ENCODE data around the gene FCHO2. TPM values are rescaled to one million over a fixed set of nuclear protein-coding genes. Genes with fewer than 3 reads are reported as not detected.

FCHO2 gene
- total RNA-seq, 1 experiment from 2014 or later = 14.9 TPM

- no peak overlapping the region for H3K27ac Mint-ChIP-seq
- H3K9me3 Mint-ChIP-seq = peaks cover 4% of the 10 kb centered on the region; the same call in 1 of the 2 replicates
- ATAC-seq (no peak), DNase-seq (ENCODE audit: low spot score) (no peak)
- ChIA-PET POLR2A (no interaction called here), CTCF (interaction anchor here (0.7 to 2.1 kb wide), 2 partner anchors 19 to 84 kb away, joined by 3 to 7 read pairs; no protein-coding TSS in a partner anchor)
- peaks cover 4% of the 10 kb centered on the region; the same call in 1 of the 2 replicates for H3K36me3 Mint-ChIP-seq
- no peak overlapping the region for H3K4me3 Mint-ChIP-seq
- H3K4me1 Mint-ChIP-seq = peaks cover 38% of the 10 kb centered on the region
- no peaks in the 10 kb centered on the region for H3K27me3 Mint-ChIP-seq (ENCODE audit: low read depth)
- TF ChIP-seq, protein P1, sequence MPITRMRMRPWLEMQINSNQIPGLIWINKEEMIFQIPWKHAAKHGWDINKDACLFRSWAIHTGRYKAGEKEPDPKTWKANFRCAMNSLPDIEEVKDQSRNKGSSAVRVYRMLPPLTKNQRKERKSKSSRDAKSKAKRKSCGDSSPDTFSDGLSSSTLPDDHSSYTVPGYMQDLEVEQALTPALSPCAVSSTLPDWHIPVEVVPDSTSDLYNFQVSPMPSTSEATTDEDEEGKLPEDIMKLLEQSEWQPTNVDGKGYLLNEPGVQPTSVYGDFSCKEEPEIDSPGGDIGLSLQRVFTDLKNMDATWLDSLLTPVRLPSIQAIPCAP (CRISPR knock-in tag; IDR thresholded peaks at IDR 0.05) = no peak
- TF ChIP-seq, protein P2, sequence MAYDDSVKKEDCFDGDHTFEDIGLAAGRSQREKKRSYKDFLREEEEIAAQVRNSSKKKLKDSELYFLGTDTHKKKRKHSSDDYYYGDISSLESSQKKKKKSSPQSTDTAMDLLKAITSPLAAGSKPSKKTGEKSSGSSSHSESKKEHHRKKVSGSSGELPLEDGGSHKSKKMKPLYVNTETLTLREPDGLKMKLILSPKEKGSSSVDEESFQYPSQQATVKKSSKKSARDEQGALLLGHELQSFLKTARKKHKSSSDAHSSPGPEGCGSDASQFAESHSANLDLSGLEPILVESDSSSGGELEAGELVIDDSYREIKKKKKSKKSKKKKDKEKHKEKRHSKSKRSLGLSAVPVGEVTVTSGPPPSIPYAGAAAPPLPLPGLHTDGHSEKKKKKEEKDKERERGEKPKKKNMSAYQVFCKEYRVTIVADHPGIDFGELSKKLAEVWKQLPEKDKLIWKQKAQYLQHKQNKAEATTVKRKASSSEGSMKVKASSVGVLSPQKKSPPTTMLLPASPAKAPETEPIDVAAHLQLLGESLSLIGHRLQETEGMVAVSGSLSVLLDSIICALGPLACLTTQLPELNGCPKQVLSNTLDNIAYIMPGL (CRISPR knock-in tag; IDR thresholded peaks at IDR 0.05) = no peak
- TF ChIP-seq OVOL2 (CRISPR knock-in tag; IDR thresholded peaks at IDR 0.05; ENCODE audit: borderline replicate concordance) (no peak), NFYB (CRISPR knock-in tag; conservative IDR thresholded peaks at IDR 0.05; ENCODE audit: low read depth) (no peak), CTCF (IDR thresholded peaks at IDR 0.05) (no peak), ZNF671 (CRISPR knock-in tag; IDR thresholded peaks at IDR 0.05) (no peak), ZNF532 (CRISPR knock-in tag; IDR thresholded peaks at IDR 0.05; ENCODE audit: borderline replicate concordance) (no peak), E2F5 (CRISPR knock-in tag; IDR thresholded peaks at IDR 0.05) (no peak), ZNF396 (CRISPR knock-in tag; IDR thresholded peaks at IDR 0.05; ENCODE audit: borderline replicate concordance) (no peak), FOXP1 (CRISPR knock-in tag; IDR thresholded peaks at IDR 0.05; ENCODE audit: borderline replicate concordance) (no peak), ZNF232 (CRISPR knock-in tag; IDR thresholded peaks at IDR 0.05) (no peak), JAZF1 (CRISPR knock-in tag; IDR thresholded peaks at IDR 0.05) (no peak), NR2C2 (CRISPR knock-in tag; IDR thresholded peaks at IDR 0.05) (no peak), CREB1 (CRISPR knock-in tag; IDR thresholded peaks at IDR 0.05) (no peak), ATF1 (CRISPR knock-in tag; IDR thresholded peaks at IDR 0.05) (no peak), NFE2L1 (CRISPR knock-in tag; IDR thresholded peaks at IDR 0.05) (no peak), E2F4 (CRISPR knock-in tag; IDR thresholded peaks at IDR 0.05; ENCODE audit: borderline replicate concordance, low read depth) (no peak)
- TF ChIP-seq, protein P3, sequence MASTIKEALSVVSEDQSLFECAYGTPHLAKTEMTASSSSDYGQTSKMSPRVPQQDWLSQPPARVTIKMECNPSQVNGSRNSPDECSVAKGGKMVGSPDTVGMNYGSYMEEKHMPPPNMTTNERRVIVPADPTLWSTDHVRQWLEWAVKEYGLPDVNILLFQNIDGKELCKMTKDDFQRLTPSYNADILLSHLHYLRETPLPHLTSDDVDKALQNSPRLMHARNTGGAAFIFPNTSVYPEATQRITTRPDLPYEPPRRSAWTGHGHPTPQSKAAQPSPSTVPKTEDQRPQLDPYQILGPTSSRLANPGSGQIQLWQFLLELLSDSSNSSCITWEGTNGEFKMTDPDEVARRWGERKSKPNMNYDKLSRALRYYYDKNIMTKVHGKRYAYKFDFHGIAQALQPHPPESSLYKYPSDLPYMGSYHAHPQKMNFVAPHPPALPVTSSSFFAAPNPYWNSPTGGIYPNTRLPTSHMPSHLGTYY (CRISPR knock-in tag; IDR thresholded peaks at IDR 0.05) = no peak
- TF ChIP-seq, protein P4, sequence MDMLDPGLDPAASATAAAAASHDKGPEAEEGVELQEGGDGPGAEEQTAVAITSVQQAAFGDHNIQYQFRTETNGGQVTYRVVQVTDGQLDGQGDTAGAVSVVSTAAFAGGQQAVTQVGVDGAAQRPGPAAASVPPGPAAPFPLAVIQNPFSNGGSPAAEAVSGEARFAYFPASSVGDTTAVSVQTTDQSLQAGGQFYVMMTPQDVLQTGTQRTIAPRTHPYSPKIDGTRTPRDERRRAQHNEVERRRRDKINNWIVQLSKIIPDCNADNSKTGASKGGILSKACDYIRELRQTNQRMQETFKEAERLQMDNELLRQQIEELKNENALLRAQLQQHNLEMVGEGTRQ (CRISPR knock-in tag; IDR thresholded peaks at IDR 0.05) = no peak
Observed at GRCh38 chr5:73132759-73133158, 176.9 kb downstream of the FCHO2 start.
